Ovary (tissue), 3 donors: ENCODE results near the gene SPECC1.

Experiments
- EP300 ChIP-seq: sonication (generic); formaldehyde crosslinking; IDR thresholded peaks from one replicate; pipeline ENCODE4 v1.6.1; 2017; ENCODE audit warnings: antibody characterized with exemption
- TF ChIP-seq, protein P1 (sequence below), 3 donors: fragments of 450-650 bp in 2 of 3; fragments of 200-600 bp in 1 of 3; IDR thresholded peaks; one replicate each; pipeline versions ENCODE4 v1.5.1 to v1.8.0; 2016 to 2022; ENCODE audit warnings: antibody characterized with exemption in 3 of 3, mild to moderate bottlenecking in 1 of 3
- donor health status: DM: no; HTN: no; CAD: no.

GRCh38 chr17:20095336-20096080 is 86.3 kb downstream of the SPECC1 start:
- TF ChIP-seq, protein P1, sequence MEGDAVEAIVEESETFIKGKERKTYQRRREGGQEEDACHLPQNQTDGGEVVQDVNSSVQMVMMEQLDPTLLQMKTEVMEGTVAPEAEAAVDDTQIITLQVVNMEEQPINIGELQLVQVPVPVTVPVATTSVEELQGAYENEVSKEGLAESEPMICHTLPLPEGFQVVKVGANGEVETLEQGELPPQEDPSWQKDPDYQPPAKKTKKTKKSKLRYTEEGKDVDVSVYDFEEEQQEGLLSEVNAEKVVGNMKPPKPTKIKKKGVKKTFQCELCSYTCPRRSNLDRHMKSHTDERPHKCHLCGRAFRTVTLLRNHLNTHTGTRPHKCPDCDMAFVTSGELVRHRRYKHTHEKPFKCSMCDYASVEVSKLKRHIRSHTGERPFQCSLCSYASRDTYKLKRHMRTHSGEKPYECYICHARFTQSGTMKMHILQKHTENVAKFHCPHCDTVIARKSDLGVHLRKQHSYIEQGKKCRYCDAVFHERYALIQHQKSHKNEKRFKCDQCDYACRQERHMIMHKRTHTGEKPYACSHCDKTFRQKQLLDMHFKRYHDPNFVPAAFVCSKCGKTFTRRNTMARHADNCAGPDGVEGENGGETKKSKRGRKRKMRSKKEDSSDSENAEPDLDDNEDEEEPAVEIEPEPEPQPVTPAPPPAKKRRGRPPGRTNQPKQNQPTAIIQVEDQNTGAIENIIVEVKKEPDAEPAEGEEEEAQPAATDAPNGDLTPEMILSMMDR (IDR thresholded peaks at IDR 0.05): peak in 2 of 3 donors; percentile 5 to 34
- TF ChIP-seq EP300: no peak
